SK-N-SH (cell line): ENCODE measurements around the gene ZC3H18. TPM values are rescaled to one million over a fixed set of nuclear protein-coding genes. Genes with fewer than 3 reads are reported as not detected.

Experiments
- CTCF ChIA-PET: fragments of 300-600, 350-600 bp; formaldehyde crosslinking; extraction: SDS; loops from one replicate; lab custom pipeline; 2021; lab: Yijun Ruan, JAX
- POLR2A ChIA-PET: fragments of 350-600 bp; sonication (Branson Sonifier 250); formaldehyde crosslinking; extraction: SDS; loops from one replicate; lab custom pipeline; 2020; ENCODE audit warnings: antibody characterized with exemption, inconsistent platforms; lab: Yijun Ruan, JAX
- DNase-seq: peaks from one replicate; pipeline ENCODE4 v3.0.0; 2012
- H2AFZ ChIP-seq: fragments of 200-600 bp; sonication (generic); 2 replicates; pipeline ENCODE4 v1.8.1; 2016; ENCODE audit warnings: antibody characterized with exemption, mild to moderate bottlenecking, low read depth
- H3F3A ChIP-seq: fragments of 200-600 bp; sonication (generic); replicated peaks from 2 replicates; pipeline ENCODE3; 2016; ENCODE audit warnings: antibody characterized with exemption, mild to moderate bottlenecking; ENCODE audit not compliant: insufficient read depth
- H3K27ac ChIP-seq, 2 experiments: fragments of 200-500 bp in 1 of 2; fragments of 200-600 bp in 1 of 2; sonication (Bioruptor generic) in 1 of 2; sonication (generic), shearing (Covaris generic) in 1 of 2; 2 replicates each; pipeline versions ENCODE4 v1.5.1 to v1.6.1; 2014 to 2016; ENCODE audit warnings: low read depth in 2 of 2, inconsistent platforms in 1 of 2, low read length in 1 of 2, mild to moderate bottlenecking in 1 of 2, mixed read lengths in 1 of 2
- H3K27me3 ChIP-seq: fragments of 200-600 bp; sonication (generic), shearing (Covaris generic); 2 replicates; pipeline ENCODE4 v1.6.1; 2016; ENCODE audit warnings: mixed run types; ENCODE audit not compliant: insufficient read depth
- H3K36me3 ChIP-seq, 2 experiments: fragments of 200-500 bp in 1 of 2; fragments of 200-600 bp in 1 of 2; sonication (Bioruptor generic) in 1 of 2; sonication (generic) in 1 of 2; replicated peaks in 1 of 2; 2 replicates each; pipeline versions ENCODE3 to v1.5.1; 2014 to 2016; ENCODE audit warnings: low read length in 1 of 2, mild to moderate bottlenecking in 1 of 2; ENCODE audit not compliant: insufficient read depth in 2 of 2, control insufficient read depth in 1 of 2
- H3K4me1 ChIP-seq, 2 experiments: fragments of 200-500 bp in 1 of 2; fragments of 200-600 bp in 1 of 2; sonication (Bioruptor generic) in 1 of 2; sonication (generic), shearing (Covaris generic) in 1 of 2; 2 replicates each; pipeline versions ENCODE4 v1.5.1 to v1.6.1; 2014 to 2016; ENCODE audit warnings: low read depth in 1 of 2, low read length in 1 of 2, mixed run types in 1 of 2; ENCODE audit not compliant: insufficient read depth in 2 of 2, control insufficient read depth in 1 of 2
- H3K4me2 ChIP-seq: fragments of 200-600 bp; sonication (generic), shearing (Covaris generic); 2 replicates; pipeline ENCODE4 v1.6.1; 2017; ENCODE audit warnings: mixed run types
- H3K4me3 ChIP-seq, 2 experiments: fragments of 200-500 bp in 1 of 2; fragments of 200-600 bp in 1 of 2; sonication (Bioruptor generic) in 1 of 2; sonication (generic), shearing (Covaris generic) in 1 of 2; 2 replicates each; pipeline versions ENCODE4 v1.5.1 to v1.8.1; 2014 to 2016; ENCODE audit warnings: low read depth in 2 of 2, inconsistent platforms in 1 of 2, low read length in 1 of 2, mild to moderate bottlenecking in 1 of 2, mixed read lengths in 1 of 2, moderate library complexity in 1 of 2
- H3K79me2 ChIP-seq: fragments of 200-600 bp; sonication (generic); 2 replicates; pipeline ENCODE4 v1.8.1; 2017; ENCODE audit warnings: mild to moderate bottlenecking; ENCODE audit not compliant: insufficient read depth
- H3K9ac ChIP-seq: fragments of 200-600 bp; sonication (generic); 2 replicates; pipeline ENCODE4 v1.6.1; 2017; ENCODE audit warnings: mixed run types
- H3K9me2 ChIP-seq: fragments of 200-600 bp; sonication (generic); 2 replicates; pipeline ENCODE4 v1.6.1; 2017; ENCODE audit warnings: mixed run types
- H3K9me3 ChIP-seq: fragments of 200-600 bp; sonication (generic); 2 replicates; pipeline ENCODE4 v1.6.1; 2017; ENCODE audit warnings: mixed run types, mild to moderate bottlenecking, moderate library complexity
- H4K20me1 ChIP-seq: fragments of 200-600 bp; sonication (generic); 2 replicates; pipeline ENCODE4 v1.6.1; 2017; ENCODE audit warnings: mild to moderate bottlenecking, mixed run types; ENCODE audit not compliant: insufficient read depth
- CTCF ChIP-seq: fragments of 200-600 bp; sonication (generic); IDR thresholded peaks from 2 replicates; pipeline ENCODE4 v1.6.1; 2017; ENCODE audit warnings: antibody characterized with exemption, mild to moderate bottlenecking, moderate library complexity
- ELF1 ChIP-seq: IDR thresholded peaks from 2 replicates; pipeline ENCODE4 v1.4.0; 2012
- EP300 ChIP-seq, 2 experiments: IDR thresholded peaks; 2 replicates each; pipeline versions ENCODE4 v1.4.0 to v1.6.1; 2012; ENCODE audit warnings: borderline replicate concordance in 1 of 2, low read depth in 1 of 2, low read length in 1 of 2
- FOSL2 ChIP-seq: IDR thresholded peaks from 2 replicates; pipeline ENCODE4 v1.4.0; 2012; ENCODE audit warnings: low read depth, mild to moderate bottlenecking, moderate library complexity, borderline replicate concordance
- GATA2 ChIP-seq: sonication (generic); formaldehyde crosslinking; IDR thresholded peaks from 2 replicates; pipeline ENCODE4 v1.5.0; 2020; ENCODE audit warnings: mild to moderate bottlenecking, missing genetic modification reagents
- MAX ChIP-seq: IDR thresholded peaks from 2 replicates; pipeline ENCODE4 v1.4.0; 2012; ENCODE audit warnings: low read depth
- NFIC ChIP-seq: IDR thresholded peaks from 2 replicates; pipeline ENCODE4 v1.4.0; 2012; ENCODE audit warnings: borderline replicate concordance
- NRF1 ChIP-seq: IDR thresholded peaks from 2 replicates; pipeline ENCODE4 v1.6.1; 2012; ENCODE audit warnings: low read depth, mild to moderate bottlenecking, low read length
- POLR2AphosphoS5 ChIP-seq: IDR thresholded peaks from 2 replicates; pipeline ENCODE4 v1.6.1; 2012; ENCODE audit warnings: low read depth, low read length
- RAD21 ChIP-seq: IDR thresholded peaks from 2 replicates; pipeline ENCODE4 v1.6.1; 2012; ENCODE audit warnings: mild to moderate bottlenecking, low read length
- REST ChIP-seq: IDR thresholded peaks from 2 replicates; pipeline ENCODE4 v1.6.1; 2012; ENCODE audit warnings: mild to moderate bottlenecking, low read depth, low read length, moderate library complexity
- RXRA ChIP-seq: IDR thresholded peaks from 2 replicates; pipeline ENCODE4 v1.4.0; 2012; ENCODE audit warnings: low read depth, mild to moderate bottlenecking, borderline replicate concordance
- SMC3 ChIP-seq: IDR thresholded peaks from 2 replicates; pipeline ENCODE4 v1.6.1; 2012; ENCODE audit warnings: low read depth, low read length, improper control_type of control experiment
- TAF1 ChIP-seq: IDR thresholded peaks from 2 replicates; pipeline ENCODE4 v1.6.1; 2012; ENCODE audit warnings: low read depth, mild to moderate bottlenecking, low read length, moderate library complexity, borderline replicate concordance
- TCF12 ChIP-seq: IDR thresholded peaks from 2 replicates; pipeline ENCODE4 v1.4.0; 2012
- WGBS: methylation state at CpG from one replicate; pipeline ENCODE4 v1.1.6; 2017; ENCODE audit warnings: low lambda C conversion rate; 5-methylcytosine and 5-hydroxymethylcytosine counted together
- polyA plus RNA-seq, 3 experiments: library from polyadenylated mRNA; depleted of rRNA; stranded (reverse); fragments of >200 nt; gene quantifications; 2 replicates each; pipeline ENCODE4 v1.2.3, GENCODE V29; 2012
- TF ChIP-seq, protein P1 (sequence below): IDR thresholded peaks from 2 replicates; pipeline ENCODE4 v1.4.0; 2012; ENCODE audit warnings: low read depth, borderline replicate concordance

Gene ZC3H18
- polyA plus RNA-seq, 1 of the 3 experiments (the other 2 are of a cell fraction): 32.7 TPM

DNA sequence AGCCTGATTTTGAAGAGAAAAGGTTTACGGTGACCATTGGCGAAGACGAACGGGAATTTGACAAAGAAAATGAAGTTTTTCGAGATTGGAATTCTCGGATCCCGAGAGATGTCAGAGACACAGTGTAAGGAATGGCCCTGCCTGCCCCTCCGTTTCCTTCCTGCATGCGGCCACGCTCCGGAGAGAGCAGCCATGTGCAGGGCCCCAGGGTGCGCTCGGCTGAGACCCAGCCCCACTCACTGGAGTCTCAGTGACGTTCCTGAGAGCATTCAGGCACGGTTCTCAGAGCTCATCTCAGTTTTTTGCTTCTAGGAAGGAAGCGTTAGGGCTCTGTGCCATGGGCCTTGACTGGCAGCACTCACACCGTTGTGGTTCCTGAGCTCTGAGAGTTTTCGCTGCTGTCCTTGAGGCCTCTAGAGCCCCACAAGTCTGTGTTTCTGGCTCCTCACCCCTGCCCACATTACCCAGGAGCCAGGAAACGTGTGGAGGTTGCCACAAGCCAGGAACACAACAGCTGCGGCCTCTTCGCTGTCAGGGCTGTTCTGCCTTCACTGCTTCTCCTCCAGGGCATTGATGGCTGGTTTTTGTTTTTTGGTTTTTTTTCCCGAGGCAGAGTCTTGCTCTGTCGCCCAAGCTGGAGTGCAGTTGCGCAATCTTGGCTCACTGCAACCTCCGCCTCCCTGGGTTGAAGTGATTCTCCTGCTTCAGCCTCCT, 29.8 kb downstream of the ZC3H18 start:
- no peak overlapping the region for H3K9ac ChIP-seq
- H3K4me2 ChIP-seq: no peak overlapping the region
- no peaks in the 10 kb centered on the region for H3K9me2 ChIP-seq
- no peaks in the 10 kb centered on the region for H3K9me3 ChIP-seq
- TF ChIP-seq NRF1 (no peak), EP300 (IDR thresholded peaks at IDR 0.05; ENCODE audit: borderline replicate concordance in 1 of 2, low read depth in 1 of 2, low read length in 1 of 2) (no peak), ELF1 (no peak), SMC3 (no peak), MAX (no peak), TAF1 (no peak), POLR2AphosphoS5 (no peak), NFIC (no peak), TCF12 (no peak), CTCF (no peak), FOSL2 (no peak), REST (no peak), GATA2 (no peak), RAD21 (no peak), RXRA (no peak)
- TF ChIP-seq, protein P1, sequence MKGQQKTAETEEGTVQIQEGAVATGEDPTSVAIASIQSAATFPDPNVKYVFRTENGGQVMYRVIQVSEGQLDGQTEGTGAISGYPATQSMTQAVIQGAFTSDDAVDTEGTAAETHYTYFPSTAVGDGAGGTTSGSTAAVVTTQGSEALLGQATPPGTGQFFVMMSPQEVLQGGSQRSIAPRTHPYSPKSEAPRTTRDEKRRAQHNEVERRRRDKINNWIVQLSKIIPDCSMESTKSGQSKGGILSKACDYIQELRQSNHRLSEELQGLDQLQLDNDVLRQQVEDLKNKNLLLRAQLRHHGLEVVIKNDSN: no peak
- TF ChIP-seq, all 33 proteins: peak for 0
- WGBS: 88% methylated on average over 24 of the region's 25 CpGs
- ChIA-PET CTCF (interaction anchor here (1.0 kb wide), 1 partner anchor 12 kb away, joined by 3 read pairs; no protein-coding TSS in a partner anchor), POLR2A (no interaction called here)
- Histone ChIP-seq H3F3A (no peaks in the 10 kb centered on the region), H3K36me3 (peaks cover 28 to 46% of the 10 kb centered on the region in 2 experiments), H3K4me1 (no peaks in the 10 kb centered on the region), H3K79me2 (peaks cover 30% of the 10 kb centered on the region; the same call in 1 of the 2 replicates), H3K4me3 (no peak overlapping the region), H3K27me3 (no peaks in the 10 kb centered on the region), H3K27ac (no peak overlapping the region), H4K20me1 (no peaks in the 10 kb centered on the region), H2AFZ (no peak overlapping the region)
- DNase-seq: no peak
